Lung (tissue), 12 donors: ENCODE data around the gene NOL12. TPM values are rescaled to one million over a fixed set of nuclear protein-coding genes. Genes with fewer than 3 reads are reported as not detected.
A peak's percentile ranks its signal among the peaks of the same experiment; 100 is the strongest.

ENCODE experiments used
- ATAC-seq: fragments of 200-7000 bp; cut with Tn5 transposase; one replicate; pipeline ENCODE4 v1.9.1; 2020; ENCODE audit warnings: moderate number of reproducible peaks; ENCODE audit not compliant: insufficient read depth, low FRiP score
- DNase-seq, 3 donors: peaks; one replicate each; pipeline ENCODE4 v3.0.0-alpha.2; 2013 to 2017
- H3K27ac ChIP-seq, 2 donors: one replicate each; pipeline ENCODE4 v1.5.1; 2013; ENCODE audit warnings: mild to moderate bottlenecking in 2 of 2, moderate library complexity in 2 of 2, control low read depth in 1 of 2, inconsistent platforms in 1 of 2, low read depth in 1 of 2, low read length in 1 of 2
- H3K27me3 ChIP-seq, 3 donors: one replicate each; pipeline ENCODE4 v1.5.1; 2013; ENCODE audit warnings: low read length in 2 of 3; ENCODE audit not compliant: control insufficient read depth in 3 of 3, insufficient read depth in 3 of 3
- H3K36me3 ChIP-seq, 4 donors: one replicate each; pipeline ENCODE4 v1.5.1; 2013; ENCODE audit warnings: low read length in 4 of 4, mild to moderate bottlenecking in 1 of 4, moderate library complexity in 1 of 4; ENCODE audit not compliant: control insufficient read depth in 4 of 4, insufficient read depth in 4 of 4
- H3K4me1 ChIP-seq, 5 donors: one replicate each; pipeline ENCODE4 v1.5.1; 2013; ENCODE audit warnings: low read length in 5 of 5, mild to moderate bottlenecking in 2 of 5, moderate library complexity in 1 of 5; ENCODE audit not compliant: control insufficient read depth in 5 of 5, insufficient read depth in 5 of 5
- H3K4me3 ChIP-seq: one replicate; pipeline ENCODE4 v1.5.1; 2013; ENCODE audit warnings: mild to moderate bottlenecking, control low read depth, moderate library complexity
- H3K9ac ChIP-seq, 2 donors: one replicate each; pipeline ENCODE4 v1.5.1; 2013; ENCODE audit warnings: low read length in 2 of 2, control low read depth in 1 of 2; ENCODE audit not compliant: insufficient read depth in 1 of 2
- H3K9me3 ChIP-seq, 4 donors: one replicate each; pipeline ENCODE4 v1.5.1; 2013; ENCODE audit warnings: low read length in 3 of 4, mild to moderate bottlenecking in 1 of 4, moderate library complexity in 1 of 4; ENCODE audit not compliant: control insufficient read depth in 4 of 4, insufficient read depth in 3 of 4
- WGBS, 2 donors: extraction: QIAGEN DNeasy Blood & Tissue Kit; methylation state at CpG; one replicate each; pipeline ENCODE4 v1.1.7; 2013; 5-methylcytosine and 5-hydroxymethylcytosine counted together
- polyA plus RNA-seq, 2 donors: library from polyadenylated mRNA; stranded (reverse); fragments of 200-250 nt; gene quantifications; one replicate each; pipeline ENCODE4 v1.2.1, GENCODE V29; 2013
- total RNA-seq, 2 donors: library from RNA; depleted of rRNA in 1 of 2; stranded (reverse); fragments of >200 nt in 1 of 2; gene quantifications; one replicate each; pipeline ENCODE4 v1.2.1, GENCODE V29; 2014 to 2021
- TF ChIP-seq, protein P1 (sequence below): IDR thresholded peaks from 2 replicates; pipeline ENCODE4 v1.5.1; 2012; ENCODE audit warnings: mild to moderate bottlenecking; ENCODE audit errors: control extremely low read depth, extremely low read depth
- donor health status: control.
- donor health status: control.
- donor health status: Bipolar disorder and iron deficiency.
- donor health status: healthy.
- donor health status: DM: yes; HTN: yes; CAD: no.

The NOL12 gene
- total and polyA plus RNA-seq, 4 donors, result 14.5 to 37.0 (median 29.5) TPM

DNA sequence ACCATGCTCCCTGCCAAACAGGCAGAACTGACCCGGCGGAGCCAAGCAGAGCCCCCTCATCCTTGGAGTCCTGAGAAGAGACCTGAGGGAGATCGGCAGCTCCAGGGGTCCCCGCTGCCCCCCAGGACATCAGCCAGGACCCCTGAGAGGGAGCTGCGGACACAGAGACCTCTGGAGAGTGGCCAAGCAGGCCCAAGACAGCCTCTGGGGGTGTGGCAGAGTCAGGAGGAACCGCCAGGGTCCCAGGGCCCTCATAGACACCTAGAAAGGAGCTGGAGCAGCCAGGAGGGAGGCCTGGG, 48.2 kb downstream of the NOL12 start:
- Histone ChIP-seq H3K4me3 (no peak overlapping the region), H3K27me3 (no peaks in the 10 kb centered on the region), H3K36me3 (no peaks in the 10 kb centered on the region), H3K4me1 (peaks cover 0 to 20% (median 2%) of the 10 kb centered on the region in 5 donors), H3K27ac (peak overlapping the region in 1 of 2 donors; percentile 1), H3K9me3 (no peaks in the 10 kb centered on the region), H3K9ac (no peak overlapping the region)
- TF ChIP-seq, protein P1, sequence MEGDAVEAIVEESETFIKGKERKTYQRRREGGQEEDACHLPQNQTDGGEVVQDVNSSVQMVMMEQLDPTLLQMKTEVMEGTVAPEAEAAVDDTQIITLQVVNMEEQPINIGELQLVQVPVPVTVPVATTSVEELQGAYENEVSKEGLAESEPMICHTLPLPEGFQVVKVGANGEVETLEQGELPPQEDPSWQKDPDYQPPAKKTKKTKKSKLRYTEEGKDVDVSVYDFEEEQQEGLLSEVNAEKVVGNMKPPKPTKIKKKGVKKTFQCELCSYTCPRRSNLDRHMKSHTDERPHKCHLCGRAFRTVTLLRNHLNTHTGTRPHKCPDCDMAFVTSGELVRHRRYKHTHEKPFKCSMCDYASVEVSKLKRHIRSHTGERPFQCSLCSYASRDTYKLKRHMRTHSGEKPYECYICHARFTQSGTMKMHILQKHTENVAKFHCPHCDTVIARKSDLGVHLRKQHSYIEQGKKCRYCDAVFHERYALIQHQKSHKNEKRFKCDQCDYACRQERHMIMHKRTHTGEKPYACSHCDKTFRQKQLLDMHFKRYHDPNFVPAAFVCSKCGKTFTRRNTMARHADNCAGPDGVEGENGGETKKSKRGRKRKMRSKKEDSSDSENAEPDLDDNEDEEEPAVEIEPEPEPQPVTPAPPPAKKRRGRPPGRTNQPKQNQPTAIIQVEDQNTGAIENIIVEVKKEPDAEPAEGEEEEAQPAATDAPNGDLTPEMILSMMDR, result no peak
- ATAC-seq (no peak), DNase-seq (no peak)
- WGBS, 2 donors, result 86 to 98% methylated on average over 6 of the region's 6 CpGs

DNA sequence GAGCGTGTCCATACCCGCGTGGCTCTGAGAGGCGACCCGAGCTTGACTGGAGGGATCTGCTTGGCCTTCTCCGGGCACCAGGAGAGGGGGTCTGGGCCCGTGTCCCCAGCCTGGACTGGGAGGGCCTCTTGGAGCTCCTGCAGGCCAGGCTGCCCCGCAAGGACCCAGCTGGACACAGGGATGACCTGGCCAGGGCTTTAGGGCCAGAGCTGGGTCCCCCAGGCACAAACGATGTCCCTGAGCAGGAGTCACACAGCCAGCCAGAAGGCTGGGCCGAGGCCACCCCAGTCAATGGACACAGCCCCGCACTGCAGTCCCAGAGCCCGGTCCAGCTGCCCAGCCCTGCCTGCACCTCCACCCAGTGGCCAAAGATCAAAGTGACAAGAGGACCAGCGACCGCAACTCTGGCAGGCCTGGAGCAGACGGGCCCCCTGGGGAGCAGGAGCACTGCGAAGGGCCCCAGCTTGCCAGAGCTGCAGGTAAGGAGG, 48.9 kb downstream of the NOL12 start:
- Histone ChIP-seq H3K9ac (no peak overlapping the region), H3K36me3 (no peaks in the 10 kb centered on the region), H3K27ac (no peak overlapping the region), H3K4me3 (no peak overlapping the region), H3K4me1 (peaks cover 0 to 27% (median 2%) of the 10 kb centered on the region in 5 donors), H3K9me3 (no peaks in the 10 kb centered on the region), H3K27me3 (no peaks in the 10 kb centered on the region)
- DNase-seq, result peak; percentile 39 to 50 (median 43)
- no peak for ATAC-seq
- TF ChIP-seq, protein P1, result peak; percentile 10
- 63 to 79% methylated on average over 13 to 16 of the region's 16 CpGs for WGBS, 2 donors

DNA sequence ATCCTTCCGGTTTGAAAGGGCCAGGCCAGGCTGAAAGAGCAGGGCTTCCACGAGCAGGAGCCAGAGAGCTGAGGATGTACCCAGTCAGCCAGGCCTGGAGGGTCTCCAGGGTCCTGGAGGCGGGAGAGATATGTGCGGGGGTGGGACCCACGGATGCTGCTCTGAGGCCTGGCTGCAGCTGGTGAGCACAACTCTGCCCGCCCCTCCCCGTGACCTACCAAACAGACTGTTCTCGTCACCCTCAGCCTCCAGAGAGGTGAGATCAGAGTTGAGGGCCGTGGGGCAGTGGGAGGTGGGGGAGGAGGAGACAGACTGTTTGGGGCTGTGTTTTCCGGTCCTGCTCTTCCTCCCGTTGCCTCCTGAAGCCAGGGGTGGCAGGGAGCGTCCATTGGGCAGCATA, 52.9 kb downstream of the NOL12 start:
- Histone ChIP-seq H3K4me1 (peaks cover 0 to 46% (median 13%) of the 10 kb centered on the region in 5 donors), H3K9me3 (no peaks in the 10 kb centered on the region), H3K36me3 (no peaks in the 10 kb centered on the region), H3K4me3 (no peak overlapping the region), H3K9ac (no peak overlapping the region), H3K27me3 (no peaks in the 10 kb centered on the region), H3K27ac (peak overlapping the region; percentile 29 to 41)
- ATAC-seq (peak; percentile 50), DNase-seq (peak; percentile 90 to 94 (median 93))
- TF ChIP-seq, protein P1, result no peak
- WGBS, 2 donors, result 60 to 68% methylated on average over 11 to 12 of the region's 12 CpGs

- DNase-seq, result peak in 1 of 3 donors; percentile 30
- ATAC-seq, result no peak
- H3K27me3 ChIP-seq, result no peaks in the 10 kb centered on the region
- H3K9me3 ChIP-seq, result no peaks in the 10 kb centered on the region
- H3K4me3 ChIP-seq, result no peak overlapping the region
- peak overlapping the region; percentile 29 to 41 for H3K27ac ChIP-seq
- H3K36me3 ChIP-seq, result no peaks in the 10 kb centered on the region
- peaks cover 0 to 43% (median 13%) of the 10 kb centered on the region in 5 donors for H3K4me1 ChIP-seq
- WGBS, 2 donors, result 39 to 74% methylated on average over 17 of the region's 17 CpGs
- H3K9ac ChIP-seq, result no peak overlapping the region
- TF ChIP-seq, protein P1, result no peak
Observed at GRCh38 chr22:37739611-37740049, 53.5 kb downstream of the NOL12 start.
